ENCODE data around the gene CTLA4.

Gene CTLA4

GRCh38 chr2:203846490-203847105, 21.0 kb upstream of the CTLA4 start:
- H2AFZ ChIP-seq (ENCODE audit: low read depth, low read length) = no peak overlapping the region

GRCh38 chr2:203849010-203849409, 18.6 kb upstream of the CTLA4 start:
- H3K4me1 ChIP-seq (ENCODE audit: low read length) = peaks cover 7% of the 10 kb centered on the region; the same call in 1 of the 2 replicates
- H4K20me1 ChIP-seq (ENCODE audit: insufficient read depth, low read length) = no peaks in the 10 kb centered on the region

More at GRCh38 chr2:203846490-203847105, 21.0 kb upstream of the CTLA4 start:
- Histone ChIP-seq H3K79me2 (ENCODE audit: low read length) (no peaks in the 10 kb centered on the region), H3K27me3 (ENCODE audit: low read depth, low read length) (peaks cover 61% of the 10 kb centered on the region), H4K20me1 (ENCODE audit: insufficient read depth, low read length) (no peaks in the 10 kb centered on the region), H3K27ac (ENCODE audit: low read length) (no peak overlapping the region), H3K4me1 (ENCODE audit: low read length) (peaks cover 16% of the 10 kb centered on the region), H3K9me3 (ENCODE audit: insufficient read depth, low read length) (no peaks in the 10 kb centered on the region), H3K36me3 (replicated peaks; ENCODE audit: low read depth, low read length) (no peaks in the 10 kb centered on the region), H3K4me3 (ENCODE audit: low read length) (no peak overlapping the region), H3K4me2 (ENCODE audit: low read length) (no peak overlapping the region), H3K9ac (ENCODE audit: low read length) (no peak overlapping the region)
- TF ChIP-seq EZH2phosphoT487 (IDR thresholded peaks at IDR 0.05; ENCODE audit: low read depth) = no peak
- no peak for TF ChIP-seq CTCF (IDR thresholded peaks at IDR 0.05; ENCODE audit: low read depth, low read length)

GRCh38 chr2:203852760-203853159, 14.8 kb upstream of the CTLA4 start:
- Histone ChIP-seq H3K9me3 (ENCODE audit: insufficient read depth, low read length) (no peaks in the 10 kb centered on the region), H3K27me3 (ENCODE audit: low read depth, low read length) (peaks cover 66% of the 10 kb centered on the region), H3K36me3 (replicated peaks; ENCODE audit: low read depth, low read length) (no peaks in the 10 kb centered on the region), H3K4me3 (ENCODE audit: low read length) (no peak overlapping the region), H3K4me2 (ENCODE audit: low read length) (no peak overlapping the region), H3K79me2 (ENCODE audit: low read length) (no peaks in the 10 kb centered on the region), H4K20me1 (ENCODE audit: insufficient read depth, low read length) (no peaks in the 10 kb centered on the region), H3K4me1 (ENCODE audit: low read length) (peaks cover 7% of the 10 kb centered on the region; the same call in 1 of the 2 replicates), H2AFZ (ENCODE audit: low read depth, low read length) (no peak overlapping the region), H3K9ac (ENCODE audit: low read length) (no peak overlapping the region), H3K27ac (ENCODE audit: low read length) (no peak overlapping the region)
- TF ChIP-seq CTCF (IDR thresholded peaks at IDR 0.05; ENCODE audit: low read depth, low read length) (no peak), EZH2phosphoT487 (IDR thresholded peaks at IDR 0.05; ENCODE audit: low read depth) (no peak)

More at GRCh38 chr2:203849010-203849409, 18.6 kb upstream of the CTLA4 start:
- H3K4me3 ChIP-seq (ENCODE audit: low read length) = no peak overlapping the region
- no peak for TF ChIP-seq CTCF (IDR thresholded peaks at IDR 0.05; ENCODE audit: low read depth, low read length)
- TF ChIP-seq EZH2phosphoT487 (IDR thresholded peaks at IDR 0.05; ENCODE audit: low read depth) = no peak
- no peaks in the 10 kb centered on the region for H3K36me3 ChIP-seq (replicated peaks; ENCODE audit: low read depth, low read length)
- H3K27me3 ChIP-seq (ENCODE audit: low read depth, low read length) = peaks cover 53% of the 10 kb centered on the region
- H3K9ac ChIP-seq (ENCODE audit: low read length) = no peak overlapping the region
- H3K9me3 ChIP-seq (ENCODE audit: insufficient read depth, low read length) = no peaks in the 10 kb centered on the region
- H3K79me2 ChIP-seq (ENCODE audit: low read length) = no peaks in the 10 kb centered on the region
- no peak overlapping the region for H2AFZ ChIP-seq (ENCODE audit: low read depth, low read length)
- no peak overlapping the region for H3K27ac ChIP-seq (ENCODE audit: low read length)
- H3K4me2 ChIP-seq (ENCODE audit: low read length) = no peak overlapping the region

GRCh38 chr2:203853271-203853670, 14.3 kb upstream of the CTLA4 start:
- no peak overlapping the region for H3K9ac ChIP-seq (ENCODE audit: low read length)
- H3K4me2 ChIP-seq (ENCODE audit: low read length) = peak overlapping the region; percentile 21; the same call in 1 of the 2 replicates
- H3K79me2 ChIP-seq (ENCODE audit: low read length) = no peaks in the 10 kb centered on the region
- H2AFZ ChIP-seq (ENCODE audit: low read depth, low read length) = no peak overlapping the region
- peaks cover 66% of the 10 kb centered on the region for H3K27me3 ChIP-seq (ENCODE audit: low read depth, low read length)
- no peak for TF ChIP-seq EZH2phosphoT487 (IDR thresholded peaks at IDR 0.05; ENCODE audit: low read depth)
- TF ChIP-seq CTCF (IDR thresholded peaks at IDR 0.05; ENCODE audit: low read depth, low read length) = no peak
- no peaks in the 10 kb centered on the region for H3K9me3 ChIP-seq (ENCODE audit: insufficient read depth, low read length)
- H3K4me1 ChIP-seq (ENCODE audit: low read length) = peaks cover 7% of the 10 kb centered on the region; the same call in 1 of the 2 replicates
- H3K4me3 ChIP-seq (ENCODE audit: low read length) = no peak overlapping the region
- H4K20me1 ChIP-seq (ENCODE audit: insufficient read depth, low read length) = no peaks in the 10 kb centered on the region
- no peaks in the 10 kb centered on the region for H3K36me3 ChIP-seq (replicated peaks; ENCODE audit: low read depth, low read length)
- no peak overlapping the region for H3K27ac ChIP-seq (ENCODE audit: low read length)
